Omental fat pad (tissue), 4 donors: ENCODE results near the gene AATK. TPM values are rescaled to one million over a fixed set of nuclear protein-coding genes. Genes with fewer than 3 reads are reported as not detected.

Experiments used
- ATAC-seq: fragments of 150-250 bp; one replicate; pipeline ENCODE4 v1.9.1; 2016; ENCODE audit warnings: mild to moderate bottlenecking, moderate library complexity; ENCODE audit not compliant: low FRiP score
- DNase-seq: peaks from one replicate; pipeline ENCODE4 v3.0.0-alpha.2; 2019; ENCODE audit warnings: low spot score
- total RNA-seq, 4 donors: library from RNA; depleted of rRNA; stranded (reverse); fragments of >200 nt; gene quantifications; one replicate each; pipeline ENCODE4 v1.1.0, GENCODE V29; 2016
- TF ChIP-seq, protein P1 (sequence below), 3 donors: fragments of 450-650 bp; IDR thresholded peaks; one replicate each; pipeline ENCODE4 v1.5.1; 2016 to 2017; ENCODE audit warnings: antibody characterized with exemption in 3 of 3, mild to moderate bottlenecking in 3 of 3, moderate library complexity in 2 of 3

Gene AATK
- total RNA-seq, 4 donors from 2014 or later, result 1.3 to 6.0 (median 3.1) TPM

DNA sequence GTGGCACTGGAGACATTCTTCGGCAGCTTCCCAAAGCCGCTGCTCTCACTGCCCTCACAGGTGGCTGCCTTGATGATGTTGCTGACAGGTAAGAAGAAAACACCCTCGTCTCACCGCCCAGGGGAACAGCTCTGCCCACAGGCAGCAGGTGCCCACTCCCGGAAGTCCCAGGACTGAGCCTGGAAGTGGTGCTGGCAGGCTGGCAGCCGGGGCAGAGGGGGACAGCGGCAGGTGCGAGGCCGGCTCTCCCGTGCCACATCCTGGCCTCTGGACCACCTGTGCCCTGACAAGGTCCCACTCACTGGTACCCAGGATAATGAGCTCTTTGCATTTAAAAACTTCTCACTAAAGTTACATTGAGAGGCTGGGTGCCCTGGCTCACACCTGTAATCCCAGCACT lies 36.3 kb upstream of the AATK start:
- TF ChIP-seq, protein P1, sequence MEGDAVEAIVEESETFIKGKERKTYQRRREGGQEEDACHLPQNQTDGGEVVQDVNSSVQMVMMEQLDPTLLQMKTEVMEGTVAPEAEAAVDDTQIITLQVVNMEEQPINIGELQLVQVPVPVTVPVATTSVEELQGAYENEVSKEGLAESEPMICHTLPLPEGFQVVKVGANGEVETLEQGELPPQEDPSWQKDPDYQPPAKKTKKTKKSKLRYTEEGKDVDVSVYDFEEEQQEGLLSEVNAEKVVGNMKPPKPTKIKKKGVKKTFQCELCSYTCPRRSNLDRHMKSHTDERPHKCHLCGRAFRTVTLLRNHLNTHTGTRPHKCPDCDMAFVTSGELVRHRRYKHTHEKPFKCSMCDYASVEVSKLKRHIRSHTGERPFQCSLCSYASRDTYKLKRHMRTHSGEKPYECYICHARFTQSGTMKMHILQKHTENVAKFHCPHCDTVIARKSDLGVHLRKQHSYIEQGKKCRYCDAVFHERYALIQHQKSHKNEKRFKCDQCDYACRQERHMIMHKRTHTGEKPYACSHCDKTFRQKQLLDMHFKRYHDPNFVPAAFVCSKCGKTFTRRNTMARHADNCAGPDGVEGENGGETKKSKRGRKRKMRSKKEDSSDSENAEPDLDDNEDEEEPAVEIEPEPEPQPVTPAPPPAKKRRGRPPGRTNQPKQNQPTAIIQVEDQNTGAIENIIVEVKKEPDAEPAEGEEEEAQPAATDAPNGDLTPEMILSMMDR (IDR thresholded peaks at IDR 0.05), result no peak
- no peak for DNase-seq
- no peak for ATAC-seq

DNA sequence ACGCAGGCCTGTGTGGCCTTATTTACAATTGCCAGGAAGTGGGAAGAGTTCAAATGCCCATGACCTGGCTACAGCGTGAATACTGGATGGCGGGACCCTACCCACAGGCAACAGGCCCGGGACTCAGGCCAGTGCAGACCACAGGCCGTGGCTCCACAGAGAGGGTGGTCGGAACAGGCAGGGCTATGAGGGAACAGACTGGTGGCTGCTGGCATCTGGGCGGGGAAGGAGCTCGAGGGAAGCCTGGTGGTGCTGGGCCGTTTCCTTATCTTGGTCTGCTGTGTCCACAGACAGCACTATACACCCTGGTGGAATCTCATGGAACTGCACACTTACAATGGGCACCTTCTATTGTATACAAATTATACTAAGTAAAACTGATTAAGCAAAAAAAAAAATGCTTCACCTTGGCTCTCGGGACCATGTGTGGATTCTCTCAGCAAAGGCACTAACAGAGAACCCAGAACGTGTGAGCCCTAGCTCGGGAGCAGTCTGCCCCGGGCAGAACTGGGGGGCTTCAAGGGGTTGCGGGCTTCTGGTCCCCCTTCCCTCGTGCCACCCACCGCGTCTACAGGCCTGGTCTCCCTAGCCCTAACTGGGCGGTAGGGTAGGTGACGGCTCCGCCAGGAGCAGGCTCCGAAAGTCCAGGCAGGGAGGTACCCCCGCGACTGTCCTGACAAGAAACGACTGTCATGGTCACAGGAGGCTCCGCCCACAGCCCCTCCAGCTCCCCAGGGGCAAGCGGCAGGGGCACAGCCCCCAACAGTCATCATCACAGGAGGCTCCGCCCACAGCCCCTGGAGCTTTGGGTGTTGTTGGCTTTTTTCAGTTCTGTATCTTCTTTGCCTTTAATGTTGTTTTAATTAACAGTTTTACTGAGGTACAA lies 34.9 kb upstream of the AATK start:
- ATAC-seq (no peak), DNase-seq (no peak)
- TF ChIP-seq, protein P1 (IDR thresholded peaks at IDR 0.05), result peak in 1 of 3 donors; percentile 25

DNA sequence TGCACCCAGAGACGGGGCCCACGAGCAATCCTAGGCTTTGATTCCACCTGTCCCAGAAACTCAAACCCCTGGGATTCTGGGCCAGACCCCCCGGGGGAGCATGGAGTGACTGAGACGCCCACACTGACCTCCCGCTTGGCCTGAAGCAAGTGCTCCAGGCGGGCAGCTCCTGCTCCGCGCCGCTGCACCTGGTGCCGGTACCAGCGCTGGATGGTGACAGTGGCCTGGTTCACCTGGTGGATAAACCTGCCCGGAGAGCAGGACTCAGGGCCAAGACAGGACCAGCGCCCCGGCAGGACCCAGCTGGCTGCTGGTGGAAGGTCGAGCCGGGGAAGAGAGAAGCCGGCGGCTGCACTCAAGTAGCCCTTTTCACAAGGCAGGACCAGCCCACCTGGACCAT lies 34.2 kb upstream of the AATK start:
- TF ChIP-seq, protein P1 (IDR thresholded peaks at IDR 0.05), result no peak
- ATAC-seq (no peak), DNase-seq (no peak)

DNA sequence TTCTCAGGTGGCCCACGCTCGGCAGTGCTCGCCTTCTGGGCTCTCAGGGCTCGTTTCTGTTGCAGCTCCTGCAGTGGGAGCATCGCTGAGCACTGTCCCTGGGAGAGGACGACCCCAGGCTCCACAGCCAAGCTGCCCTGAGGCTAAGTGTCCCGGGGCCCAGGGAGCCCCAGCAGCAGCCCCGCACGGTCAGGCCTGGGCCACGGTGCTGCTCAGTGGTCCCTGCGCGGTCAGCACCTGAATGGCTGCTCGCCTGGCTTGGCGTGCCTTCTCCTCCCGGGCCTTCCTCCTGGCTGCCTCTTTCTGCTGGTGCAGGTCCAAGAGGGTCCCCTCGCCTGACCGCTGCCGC lies 33.4 kb upstream of the AATK start:
- ATAC-seq (no peak), DNase-seq (no peak)
- TF ChIP-seq, protein P1 (IDR thresholded peaks at IDR 0.05), result no peak

DNA sequence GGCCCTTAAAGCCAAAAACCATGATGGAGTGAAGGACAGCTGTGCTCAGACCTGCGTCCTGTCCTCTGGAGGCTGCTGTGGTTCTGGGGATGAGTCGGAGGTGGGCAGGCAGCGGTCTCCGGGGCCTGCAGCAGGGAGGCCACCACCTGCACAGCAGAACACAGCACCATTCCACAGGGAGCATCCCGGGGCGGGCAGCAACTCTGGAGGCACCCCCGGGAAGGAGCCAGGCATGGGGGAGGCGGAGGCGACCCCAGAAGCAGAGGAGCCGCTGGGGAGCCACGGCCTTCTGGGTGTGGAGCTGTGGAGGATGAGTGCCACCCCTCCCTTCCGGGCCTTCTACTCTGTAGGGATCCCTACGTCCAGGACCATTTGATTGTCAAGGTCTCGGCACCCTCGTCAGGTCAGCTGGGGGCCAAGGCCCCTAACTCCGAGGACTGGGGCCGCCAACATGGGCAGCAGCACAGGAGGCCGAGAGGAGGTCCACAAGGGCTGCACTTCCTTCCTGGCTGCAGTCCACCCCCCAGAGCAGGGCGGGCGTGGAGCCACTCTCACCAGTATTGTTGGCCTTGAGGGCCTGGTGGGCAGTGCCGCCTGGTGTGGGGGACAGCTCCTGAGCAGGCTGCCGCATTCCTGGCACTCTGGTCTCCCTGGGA lies 32.9 kb upstream of the AATK start:
- TF ChIP-seq, protein P1 (IDR thresholded peaks at IDR 0.05), result no peak

DNA sequence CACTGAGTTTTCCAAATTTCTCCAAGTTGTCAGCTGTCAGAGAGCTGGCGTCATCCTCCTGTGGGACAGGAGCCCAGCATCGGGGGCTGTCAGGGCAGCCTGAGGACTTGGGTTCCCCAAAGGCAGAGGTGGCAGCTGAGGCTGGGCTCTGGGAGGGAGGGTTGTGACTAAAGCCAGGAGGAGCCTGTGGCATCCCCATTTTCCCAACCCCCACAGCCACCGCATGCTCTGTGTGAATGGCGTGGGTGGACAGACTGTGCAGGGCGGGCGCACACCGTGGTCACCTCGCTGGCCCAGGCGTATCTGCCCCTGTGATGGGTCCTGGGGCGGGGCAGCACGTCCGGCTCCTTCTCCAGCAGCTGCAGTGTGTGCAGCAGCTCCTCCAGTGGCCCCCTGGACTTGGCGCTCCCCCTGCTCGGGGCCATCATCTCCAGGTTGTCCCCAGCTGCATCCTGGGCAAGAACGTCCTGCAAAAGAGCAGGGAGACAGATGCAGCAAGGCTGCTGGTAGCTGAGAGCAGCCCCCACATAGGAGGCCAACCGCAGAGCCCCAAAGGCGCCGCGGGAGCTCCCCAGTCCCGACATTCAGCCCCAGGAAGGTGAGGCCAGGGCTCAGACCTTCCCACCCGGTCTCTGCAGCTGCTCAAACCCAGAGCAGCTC lies 31.9 kb upstream of the AATK start:
- TF ChIP-seq, protein P1 (IDR thresholded peaks at IDR 0.05), result no peak
- ATAC-seq (no peak), DNase-seq (no peak)

More for the DNA sequence above, 32.9 kb upstream of the AATK start:
- no peak for ATAC-seq
- DNase-seq, result no peak
